ENCODE data around the gene CAPZB. TPM values are rescaled to one million over a fixed set of nuclear protein-coding genes. Genes with fewer than 3 reads are reported as not detected.

Gene CAPZB
- total RNA-seq, 1 experiment from 2014 or later: 348 TPM

DNA sequence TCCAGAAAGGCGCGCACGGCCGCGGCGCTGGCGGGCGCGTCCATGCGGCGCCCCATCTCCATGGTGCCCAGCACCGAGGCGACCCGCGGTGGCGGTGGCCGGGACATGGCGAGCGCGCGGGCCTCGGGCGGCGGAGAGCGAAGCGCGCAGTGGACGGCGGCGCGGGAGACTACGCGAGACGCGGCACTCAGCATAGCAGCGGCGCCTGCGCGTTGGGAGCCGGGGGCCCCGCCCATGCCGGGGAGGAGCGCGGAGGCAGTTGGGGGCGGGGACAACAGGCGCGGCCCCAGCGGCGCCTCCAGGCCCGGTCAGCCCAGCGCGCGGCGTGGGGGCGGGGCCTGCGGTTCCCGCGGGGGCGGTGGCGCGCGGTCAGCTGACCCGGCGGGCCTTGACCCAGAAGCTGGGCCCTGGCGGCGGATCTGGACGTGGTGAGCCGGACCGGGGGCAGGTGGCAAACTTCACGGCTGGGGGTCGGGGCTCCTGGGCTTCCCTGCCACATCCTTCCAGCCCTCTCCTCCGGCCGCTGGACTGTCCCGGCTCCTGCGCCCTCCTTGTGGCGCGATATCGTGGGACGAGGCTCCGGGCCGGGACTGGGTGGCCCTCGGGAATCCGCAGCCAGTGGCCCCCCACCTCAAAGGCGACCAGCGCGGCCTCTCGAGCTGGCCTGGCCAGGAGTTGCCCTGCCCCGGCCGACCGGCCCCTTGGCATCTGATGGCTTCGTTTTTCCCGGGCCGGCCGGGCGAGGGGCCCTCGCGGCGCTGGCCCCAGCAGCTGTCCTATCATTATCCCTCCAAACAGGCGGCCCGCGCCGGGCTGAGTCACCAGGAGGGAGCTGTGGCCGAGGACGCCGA lies 173.2 kb downstream of the CAPZB start, which contains the start of the genes AKR7A2 and SLC66A1:
Gene AKR7A2, minus strand, starts transcription at position 214 of the 851 bp plus-strand sequence. Its CDS starts 20 bp downstream, at position 194.
Gene SLC66A1, plus strand, starts transcription at position 396 of the 851 bp plus-strand sequence. CDS start 5,352 bp downstream, outside the sequence.
- H4K91ac ChIP-seq (ENCODE audit: insufficient read length, low read depth, low read length): no peak within 1 kb of the TSS
- H3K9me3 ChIP-seq (ENCODE audit: control insufficient read depth, low read depth, low read length): no peaks in the 10 kb centered on the region
- WGBS (ENCODE audit: extremely low coverage, insufficient read length, low lambda C conversion rate): no CpG with 5 or more reads among the region's 105 CpGs
- H3K4me3 Mint-ChIP-seq: peak within 1 kb of the TSS; percentile 85 to 89
- H3K27me3 Mint-ChIP-seq (ENCODE audit: low read depth): no peaks in the 10 kb centered on the region; the same call in 1 of the 2 replicates
- no peaks in the 10 kb centered on the region for H3K27me3 ChIP-seq (ENCODE audit: insufficient read depth, low read length)
- H2BK5ac ChIP-seq (ENCODE audit: insufficient read length, low read length): no peak within 1 kb of the TSS
- H3K56ac ChIP-seq (ENCODE audit: insufficient read length, low read depth, low read length): no peak within 1 kb of the TSS
- peaks cover 19% of the 10 kb centered on the region in 2 experiments for H3K4me1 Mint-ChIP-seq
- H3K9me3 Mint-ChIP-seq: no peaks in the 10 kb centered on the region
- peak within 1 kb of the TSS in 1 of 3 experiments; percentile 82; a peak in 3 of 7 replicates for H3K27ac Mint-ChIP-seq
- peak within 1 kb of the TSS; percentile 71 for H3K4me2 ChIP-seq (ENCODE audit: insufficient read depth, insufficient read length, low read length)
- no peak within 1 kb of the TSS for H3K4ac ChIP-seq (ENCODE audit: low read depth, low read length)
- H3K27ac ChIP-seq (ENCODE audit: insufficient read length, low read depth, low read length): no peak within 1 kb of the TSS
- no peak within 1 kb of the TSS for H3K18ac ChIP-seq (ENCODE audit: insufficient read length, low read depth, low read length)
- no peaks in the 10 kb centered on the region for H3K79me2 ChIP-seq (ENCODE audit: insufficient read depth, low read length)
- H3T11ph ChIP-seq (ENCODE audit: low read length): no peak within 1 kb of the TSS
- peak within 1 kb of the TSS; percentile 76 for H3K9ac ChIP-seq (ENCODE audit: extremely low read depth, insufficient read length, low read length)
- peak; percentile 92 for DNase-seq
- H4K5ac ChIP-seq (ENCODE audit: insufficient read length, low read depth, low read length): no peak within 1 kb of the TSS
- peaks cover 7 to 20% (median 17%) of the 10 kb centered on the region in 3 experiments for H3K36me3 Mint-ChIP-seq (ENCODE audit: insufficient read depth in 1 of 3, low read depth in 3 of 3)
- H2AK5ac ChIP-seq (ENCODE audit: insufficient read length, low read length): no peak within 1 kb of the TSS
- H2BK12ac ChIP-seq (ENCODE audit: insufficient read length, low read depth, low read length): no peak within 1 kb of the TSS
- no peak within 1 kb of the TSS for H2AFZ ChIP-seq (ENCODE audit: low read length)
- H2BK120ac ChIP-seq (ENCODE audit: low read depth, low read length, poor library complexity, severe bottlenecking): no peak within 1 kb of the TSS
- no peaks in the 10 kb centered on the region for H3K4me1 ChIP-seq (ENCODE audit: insufficient read depth, low read length)
- peak within 1 kb of the TSS; percentile 49; the same call in 1 of the 2 replicates for H3K14ac ChIP-seq (ENCODE audit: insufficient read depth, low read length)
- H2BK15ac ChIP-seq (ENCODE audit: low read depth, low read length): no peak within 1 kb of the TSS
- no peak within 1 kb of the TSS for H4K8ac ChIP-seq (replicated peaks; ENCODE audit: insufficient read length, low read depth, low read length)
- peaks cover 13% of the 10 kb centered on the region for H3K23me2 ChIP-seq (ENCODE audit: insufficient read length, low read depth, low read length, poor library complexity, severe bottlenecking)
- H3K79me1 ChIP-seq (ENCODE audit: insufficient read depth, low read depth, low read length, poor library complexity, severe bottlenecking): no peaks in the 10 kb centered on the region
- no peak within 1 kb of the TSS for H2BK20ac ChIP-seq (ENCODE audit: low read depth, low read length, poor library complexity, severe bottlenecking)
- TF ChIP-seq, protein P1, sequence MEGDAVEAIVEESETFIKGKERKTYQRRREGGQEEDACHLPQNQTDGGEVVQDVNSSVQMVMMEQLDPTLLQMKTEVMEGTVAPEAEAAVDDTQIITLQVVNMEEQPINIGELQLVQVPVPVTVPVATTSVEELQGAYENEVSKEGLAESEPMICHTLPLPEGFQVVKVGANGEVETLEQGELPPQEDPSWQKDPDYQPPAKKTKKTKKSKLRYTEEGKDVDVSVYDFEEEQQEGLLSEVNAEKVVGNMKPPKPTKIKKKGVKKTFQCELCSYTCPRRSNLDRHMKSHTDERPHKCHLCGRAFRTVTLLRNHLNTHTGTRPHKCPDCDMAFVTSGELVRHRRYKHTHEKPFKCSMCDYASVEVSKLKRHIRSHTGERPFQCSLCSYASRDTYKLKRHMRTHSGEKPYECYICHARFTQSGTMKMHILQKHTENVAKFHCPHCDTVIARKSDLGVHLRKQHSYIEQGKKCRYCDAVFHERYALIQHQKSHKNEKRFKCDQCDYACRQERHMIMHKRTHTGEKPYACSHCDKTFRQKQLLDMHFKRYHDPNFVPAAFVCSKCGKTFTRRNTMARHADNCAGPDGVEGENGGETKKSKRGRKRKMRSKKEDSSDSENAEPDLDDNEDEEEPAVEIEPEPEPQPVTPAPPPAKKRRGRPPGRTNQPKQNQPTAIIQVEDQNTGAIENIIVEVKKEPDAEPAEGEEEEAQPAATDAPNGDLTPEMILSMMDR (conservative IDR thresholded peaks at IDR 0.05): 0 out of 3 replicates have a peak, but pooled peaks have one; percentile 16
- H3K23ac ChIP-seq (ENCODE audit: insufficient read length, low read depth, low read length): no peak within 1 kb of the TSS
- no peaks in the 10 kb centered on the region for H4K20me1 ChIP-seq (ENCODE audit: control insufficient read depth, insufficient read depth, insufficient read length)

Data from H9 (cell line).